ENCODE data around the gene PALM2AKAP2. TPM values are rescaled to one million over a fixed set of nuclear protein-coding genes. Genes with fewer than 3 reads are reported as not detected.

PALM2AKAP2 gene
- total RNA-seq, 6 experiments from 2014 or later = 26.4 to 50.3 (median 32.2) TPM

- DNase-seq (peak; percentile 74 to 94 (median 94)), ATAC-seq (peak; percentile 45 to 88 (median 84))
- H3K4me3 ChIP-seq = no peak overlapping the region
- no peaks in the 10 kb centered on the region for H3K9me3 ChIP-seq
- peaks cover 0 to 83% (median 42%) of the 10 kb centered on the region in 4 donors for H3K4me1 ChIP-seq
- intact Hi-C loops (cut with DNase I) = no loop called here
- no CpG with 5 or more reads among the region's 1 CpG for WGBS (ENCODE audit: insufficient coverage, low coverage, low lambda C conversion rate, missing lambda C conversion rate)
- H3K27ac ChIP-seq = peak overlapping the region; percentile 37 to 72 (median 53)
- H3K36me3 ChIP-seq = no peaks in the 10 kb centered on the region
- TF ChIP-seq POLR2A (IDR thresholded peaks at IDR 0.05) (no peak), CTCF (IDR thresholded peaks at IDR 0.05) (no peak)
- no peaks in the 10 kb centered on the region for H3K27me3 ChIP-seq
Observed at GRCh38 chr9:109811876-109812275, 31.9 kb downstream of the PALM2AKAP2 start.

GRCh38 chr9:109812331-109812730, 32.3 kb downstream of the PALM2AKAP2 start:
- peak overlapping the region; percentile 37 to 72 (median 53) for H3K27ac ChIP-seq

GRCh38 chr9:109812818-109813281, 32.9 kb downstream of the PALM2AKAP2 start:
- Histone ChIP-seq H3K27me3 (no peaks in the 10 kb centered on the region), H3K36me3 (no peaks in the 10 kb centered on the region), H3K27ac (peak overlapping the region; percentile 53 to 72 (median 56)), H3K9me3 (no peaks in the 10 kb centered on the region), H3K4me1 (peaks cover 0 to 86% (median 41%) of the 10 kb centered on the region in 4 donors), H3K4me3 (no peak overlapping the region)
- no peak for TF ChIP-seq CTCF (IDR thresholded peaks at IDR 0.05)
- TF ChIP-seq POLR2A (IDR thresholded peaks at IDR 0.05) = no peak
- 78% methylated on average over 1 of the region's 1 CpG for WGBS (ENCODE audit: insufficient coverage, low coverage, low lambda C conversion rate, missing lambda C conversion rate)
- peak in 1 of 4 donors; percentile 9 for ATAC-seq
- DNase-seq = no peak
- intact Hi-C loops (cut with DNase I) = no loop called here

More at GRCh38 chr9:109812331-109812730, 32.3 kb downstream of the PALM2AKAP2 start:
- H3K27me3 ChIP-seq = no peaks in the 10 kb centered on the region
- H3K4me1 ChIP-seq = peaks cover 0 to 83% (median 41%) of the 10 kb centered on the region in 4 donors
- WGBS (ENCODE audit: insufficient coverage, low coverage, low lambda C conversion rate, missing lambda C conversion rate) = 74% methylated on average over 4 of the region's 4 CpGs
- DNase-seq (no peak), ATAC-seq (no peak)
- no peaks in the 10 kb centered on the region for H3K36me3 ChIP-seq
- intact Hi-C loops (cut with DNase I) = no loop called here
- H3K9me3 ChIP-seq = no peaks in the 10 kb centered on the region
- TF ChIP-seq CTCF (IDR thresholded peaks at IDR 0.05) = no peak
- no peak for TF ChIP-seq POLR2A (IDR thresholded peaks at IDR 0.05)
- H3K4me3 ChIP-seq = no peak overlapping the region

GRCh38 chr9:109813303-109813702, 33.3 kb downstream of the PALM2AKAP2 start:
- WGBS (ENCODE audit: insufficient coverage, low coverage, low lambda C conversion rate, missing lambda C conversion rate) = 27% methylated on average over 4 of the region's 4 CpGs
- no peaks in the 10 kb centered on the region for H3K9me3 ChIP-seq
- DNase-seq (no peak), ATAC-seq (no peak)
- peak overlapping the region; percentile 53 to 72 (median 56) for H3K27ac ChIP-seq
- H3K4me3 ChIP-seq = no peak overlapping the region
- TF ChIP-seq POLR2A (IDR thresholded peaks at IDR 0.05) (no peak), CTCF (IDR thresholded peaks at IDR 0.05) (no peak)
- H3K36me3 ChIP-seq = no peaks in the 10 kb centered on the region
- intact Hi-C loops (cut with DNase I) = no loop called here
- H3K4me1 ChIP-seq = peaks cover 0 to 89% (median 43%) of the 10 kb centered on the region in 4 donors
- no peaks in the 10 kb centered on the region for H3K27me3 ChIP-seq
